ENCODE data around the gene MYO5A. TPM values are rescaled to one million over a fixed set of nuclear protein-coding genes. Genes with fewer than 3 reads are reported as not detected.
"Not testable (repeated sequence)": the region's sequence is repeated elsewhere in the genome, so short reads cannot be mapped to it uniquely, and the experiment has no call there.

The MYO5A gene
- total RNA-seq, 3 donors from 2014 or later = 4.1 to 26.7 (median 12.6) TPM

DNA sequence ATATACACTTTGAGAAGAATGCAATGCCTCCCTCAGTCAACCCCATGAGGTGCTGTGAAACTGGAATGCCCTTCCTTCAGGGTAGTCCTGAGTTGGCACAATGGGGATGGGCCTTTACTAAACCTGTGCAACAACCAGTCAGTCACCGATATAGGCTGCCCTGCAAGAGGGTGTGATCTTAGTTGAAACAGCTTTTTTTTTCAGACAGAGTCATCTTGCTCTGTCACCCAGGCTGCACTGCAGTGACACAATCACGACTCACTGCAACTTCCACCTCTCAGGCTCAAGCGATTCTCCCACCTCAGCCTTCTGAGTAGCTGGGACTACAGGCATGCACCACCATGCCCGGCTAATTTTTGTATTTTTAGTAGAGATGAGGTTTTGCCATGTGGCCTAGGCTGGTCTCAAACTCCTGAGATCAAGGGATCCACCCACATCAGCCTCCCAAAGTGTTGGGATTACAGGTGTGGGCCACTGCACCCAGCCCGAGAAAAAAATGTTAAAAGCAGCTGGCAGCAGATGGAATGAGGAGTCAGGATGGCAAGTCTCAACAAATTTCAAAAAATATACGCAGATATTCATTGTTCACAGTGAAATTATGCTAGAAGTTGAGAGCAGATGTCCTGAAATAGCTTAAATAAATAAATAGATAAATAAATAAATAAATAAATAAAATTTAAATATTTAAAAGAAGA is 31.8 kb downstream of the MYO5A start:
- DNase-seq = no peak
- H3K9me3 ChIP-seq = no peaks in the 10 kb centered on the region
- H3K36me3 ChIP-seq (ENCODE audit: low read depth) = no peaks in the 10 kb centered on the region
- ATAC-seq = no peak
- no peak overlapping the region for H3K4me3 ChIP-seq
- TF ChIP-seq, protein P1, sequence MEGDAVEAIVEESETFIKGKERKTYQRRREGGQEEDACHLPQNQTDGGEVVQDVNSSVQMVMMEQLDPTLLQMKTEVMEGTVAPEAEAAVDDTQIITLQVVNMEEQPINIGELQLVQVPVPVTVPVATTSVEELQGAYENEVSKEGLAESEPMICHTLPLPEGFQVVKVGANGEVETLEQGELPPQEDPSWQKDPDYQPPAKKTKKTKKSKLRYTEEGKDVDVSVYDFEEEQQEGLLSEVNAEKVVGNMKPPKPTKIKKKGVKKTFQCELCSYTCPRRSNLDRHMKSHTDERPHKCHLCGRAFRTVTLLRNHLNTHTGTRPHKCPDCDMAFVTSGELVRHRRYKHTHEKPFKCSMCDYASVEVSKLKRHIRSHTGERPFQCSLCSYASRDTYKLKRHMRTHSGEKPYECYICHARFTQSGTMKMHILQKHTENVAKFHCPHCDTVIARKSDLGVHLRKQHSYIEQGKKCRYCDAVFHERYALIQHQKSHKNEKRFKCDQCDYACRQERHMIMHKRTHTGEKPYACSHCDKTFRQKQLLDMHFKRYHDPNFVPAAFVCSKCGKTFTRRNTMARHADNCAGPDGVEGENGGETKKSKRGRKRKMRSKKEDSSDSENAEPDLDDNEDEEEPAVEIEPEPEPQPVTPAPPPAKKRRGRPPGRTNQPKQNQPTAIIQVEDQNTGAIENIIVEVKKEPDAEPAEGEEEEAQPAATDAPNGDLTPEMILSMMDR (IDR thresholded peaks at IDR 0.05) = no peak
- H3K4me1 ChIP-seq (ENCODE audit: low read depth) = no peaks in the 10 kb centered on the region
- intact Hi-C loops (cut with DNase I, micrococcal nuclease) = no loop called here

DNA sequence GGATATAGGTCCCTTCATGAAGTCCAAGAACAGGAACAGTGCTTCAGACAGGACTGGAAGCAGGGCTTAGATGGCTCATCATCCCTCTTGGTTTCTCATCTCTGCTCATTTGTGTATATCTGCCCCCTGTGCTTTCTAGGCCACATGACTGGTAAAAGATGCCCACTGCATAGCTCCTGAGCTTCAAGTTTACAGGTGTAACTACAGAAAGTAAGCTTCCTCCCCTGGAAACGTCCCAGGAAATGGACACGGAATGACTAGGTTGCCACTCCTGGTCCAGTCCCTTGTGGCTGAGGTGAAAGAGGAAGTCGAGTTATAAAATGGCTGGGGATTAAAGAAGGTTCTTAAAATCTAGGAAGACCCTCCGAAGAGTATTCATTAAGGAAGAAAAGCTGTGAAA is 32.5 kb downstream of the MYO5A start:
- ATAC-seq = no peak
- Histone ChIP-seq H3K9me3 (no peaks in the 10 kb centered on the region), H3K4me3 (no peak overlapping the region), H3K4me1 (ENCODE audit: low read depth) (no peaks in the 10 kb centered on the region), H3K36me3 (ENCODE audit: low read depth) (no peaks in the 10 kb centered on the region)
- TF ChIP-seq, protein P1 (IDR thresholded peaks at IDR 0.05) = no peak
- DNase-seq = no peak
- intact Hi-C loops (cut with DNase I, micrococcal nuclease) = no loop called here

DNA sequence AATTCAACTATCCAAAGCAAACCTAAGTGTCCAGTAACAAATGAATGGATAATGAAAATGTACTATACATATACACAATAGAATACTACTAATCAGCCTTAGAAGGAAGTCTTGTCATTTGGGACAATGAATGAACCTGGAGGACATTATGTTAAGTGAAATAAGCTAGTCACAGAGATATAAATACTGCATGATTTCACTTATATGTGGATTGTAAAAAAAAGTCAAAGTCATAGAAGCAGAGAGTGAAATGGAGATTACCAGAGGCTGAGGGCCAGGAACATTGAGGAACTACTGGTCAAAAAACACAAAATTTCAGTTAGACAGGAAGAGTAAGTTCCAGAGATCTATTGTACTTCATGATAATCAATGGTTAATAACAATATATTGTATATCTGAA is 33.6 kb downstream of the MYO5A start:
- no peaks in the 10 kb centered on the region for H3K9me3 ChIP-seq
- H3K4me3 ChIP-seq = no peak overlapping the region
- DNase-seq = no peak
- no peaks in the 10 kb centered on the region for H3K36me3 ChIP-seq (ENCODE audit: low read depth)
- no peak for ATAC-seq
- no peaks in the 10 kb centered on the region for H3K4me1 ChIP-seq (ENCODE audit: low read depth)
- TF ChIP-seq, protein P1 (IDR thresholded peaks at IDR 0.05) = no peak
- intact Hi-C loops (cut with DNase I, micrococcal nuclease) = no loop called here

DNA sequence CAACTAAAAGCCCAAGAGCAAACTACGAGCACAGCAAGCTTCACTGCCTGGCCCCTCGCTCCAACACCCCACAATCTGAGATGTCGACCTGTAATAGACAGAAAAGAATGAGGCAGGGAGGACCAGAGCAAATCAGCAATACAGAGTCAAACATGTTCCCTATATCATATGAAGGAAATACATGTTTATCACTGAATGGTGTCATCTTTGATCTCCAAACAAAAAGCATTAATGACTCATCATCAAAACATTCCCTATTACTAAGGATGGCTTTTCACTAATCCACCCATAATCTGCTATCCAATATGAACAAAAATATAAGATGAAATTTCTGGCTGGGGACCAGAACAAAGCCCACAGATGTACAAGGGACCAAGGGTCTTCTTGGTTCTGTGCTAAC is 34.7 kb downstream of the MYO5A start:
- ATAC-seq = no peak
- DNase-seq = no peak
- Histone ChIP-seq H3K4me3 (no peak overlapping the region), H3K9me3 (no peaks in the 10 kb centered on the region), H3K4me1 (ENCODE audit: low read depth) (peaks cover 3% of the 10 kb centered on the region), H3K36me3 (ENCODE audit: low read depth) (no peaks in the 10 kb centered on the region)
- TF ChIP-seq, protein P1 (IDR thresholded peaks at IDR 0.05) = no peak
- intact Hi-C loops (cut with DNase I, micrococcal nuclease) = no loop called here

DNA sequence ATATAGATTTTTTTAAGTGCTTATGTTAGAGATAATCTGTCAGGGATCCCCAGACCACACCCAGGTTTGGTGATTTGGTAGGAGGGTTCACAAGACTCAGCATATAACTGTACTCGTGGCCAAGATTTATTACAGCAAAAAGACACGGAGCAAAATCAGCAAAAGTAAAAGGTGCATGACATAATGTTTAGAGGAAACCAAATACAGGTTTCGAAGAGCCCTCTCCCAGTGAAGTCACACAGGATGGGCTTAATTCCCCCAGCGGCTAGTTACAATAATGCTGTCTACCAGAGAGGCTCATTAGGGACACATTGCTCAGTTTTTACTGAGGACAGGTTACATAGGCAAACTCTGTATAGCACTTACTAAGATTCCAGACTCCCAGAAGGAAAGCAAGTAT is 36.5 kb downstream of the MYO5A start:
- DNase-seq = no peak
- ATAC-seq = no peak
- intact Hi-C loops (cut with DNase I, micrococcal nuclease) = no loop called here
- no peak overlapping the region for H3K4me3 ChIP-seq
- peaks cover 3% of the 10 kb centered on the region for H3K4me1 ChIP-seq (ENCODE audit: low read depth)
- no peaks in the 10 kb centered on the region for H3K9me3 ChIP-seq
- no peaks in the 10 kb centered on the region for H3K36me3 ChIP-seq (ENCODE audit: low read depth)
- TF ChIP-seq, protein P1 (IDR thresholded peaks at IDR 0.05) = no peak

DNA sequence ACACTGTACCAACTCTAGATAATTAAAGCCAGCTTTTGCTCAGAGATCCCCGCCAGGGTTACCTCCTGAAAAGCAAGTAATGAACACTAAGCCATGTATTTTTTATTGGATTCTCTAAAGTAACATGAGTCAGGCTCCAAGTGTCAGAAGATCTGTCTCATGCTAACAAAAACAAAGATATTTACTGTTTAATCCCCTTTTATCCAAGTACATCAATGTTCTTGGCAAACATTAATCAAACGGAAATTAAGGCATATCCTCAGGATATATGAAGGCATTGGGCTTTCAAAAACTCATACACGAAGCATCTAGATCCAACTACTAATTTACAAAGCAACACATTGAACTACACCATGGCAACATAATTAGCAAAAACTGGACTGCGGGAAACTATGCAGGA is 37.2 kb downstream of the MYO5A start:
- no peaks in the 10 kb centered on the region for H3K36me3 ChIP-seq (ENCODE audit: low read depth)
- ATAC-seq (no peak), DNase-seq (no peak)
- peaks cover 3% of the 10 kb centered on the region for H3K4me1 ChIP-seq (ENCODE audit: low read depth)
- intact Hi-C loops (cut with DNase I, micrococcal nuclease) = no loop called here
- TF ChIP-seq, protein P1 (IDR thresholded peaks at IDR 0.05) = no peak
- H3K4me3 ChIP-seq = no peak overlapping the region
- no peaks in the 10 kb centered on the region for H3K9me3 ChIP-seq

DNA sequence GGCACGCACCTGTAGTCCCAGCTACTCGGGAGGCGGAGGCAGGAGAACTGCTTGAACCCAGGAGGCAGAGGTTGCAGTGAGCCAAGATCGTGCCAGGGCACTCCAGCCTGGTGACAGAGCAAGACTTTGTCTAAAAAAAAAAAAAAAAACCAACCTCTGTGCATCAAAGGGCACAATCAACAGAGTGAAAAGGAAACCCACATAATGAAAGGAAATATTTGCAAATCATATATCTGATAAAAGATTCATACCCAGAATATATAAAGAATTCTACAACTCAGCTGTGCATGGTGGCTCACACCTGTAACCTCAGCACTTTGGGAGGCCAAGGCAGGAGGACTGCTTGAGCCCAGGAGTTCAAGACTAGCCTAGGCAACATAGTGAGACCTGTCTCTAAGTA is 39.2 kb downstream of the MYO5A start:
- intact Hi-C loops (cut with DNase I, micrococcal nuclease); DNase-seq; H3K4me3 ChIP-seq; H3K36me3 ChIP-seq (ENCODE audit: low read depth); H3K9me3 ChIP-seq; H3K4me1 ChIP-seq (ENCODE audit: low read depth); ATAC-seq: not testable (repeated sequence)

Data from mucosa of descending colon (tissue), 3 donors.